Suppressor macrophage treated with lipopolysaccharide for 1 hour (primary cell): ENCODE results near the gene IGF1R.

ENCODE experiments used
- DNase-seq, 3 donors: peaks; one replicate each; pipeline ENCODE4 v3.0.0-alpha.2; 2020 to 2022

Gene IGF1R

DNA sequence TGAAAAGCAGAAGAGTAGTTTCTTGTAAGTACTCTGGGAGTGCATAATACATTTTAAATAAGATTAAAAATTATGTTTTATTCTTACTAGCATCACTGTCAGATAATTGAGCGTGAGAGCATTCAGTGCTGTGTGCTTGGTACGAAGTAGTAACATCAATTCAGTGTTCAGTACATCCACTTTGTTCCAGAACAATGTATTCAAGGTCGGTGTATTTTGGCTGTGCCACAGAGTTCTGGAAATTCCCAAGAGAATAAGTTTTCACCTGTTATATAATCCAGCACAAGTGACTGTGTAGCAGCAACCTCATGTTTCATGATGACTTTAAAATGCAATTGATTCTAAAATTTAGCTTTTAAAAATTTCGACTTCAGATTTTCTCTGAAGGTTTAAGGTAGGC, 130.6 kb downstream of the IGF1R start:
- no peak for DNase-seq

DNA sequence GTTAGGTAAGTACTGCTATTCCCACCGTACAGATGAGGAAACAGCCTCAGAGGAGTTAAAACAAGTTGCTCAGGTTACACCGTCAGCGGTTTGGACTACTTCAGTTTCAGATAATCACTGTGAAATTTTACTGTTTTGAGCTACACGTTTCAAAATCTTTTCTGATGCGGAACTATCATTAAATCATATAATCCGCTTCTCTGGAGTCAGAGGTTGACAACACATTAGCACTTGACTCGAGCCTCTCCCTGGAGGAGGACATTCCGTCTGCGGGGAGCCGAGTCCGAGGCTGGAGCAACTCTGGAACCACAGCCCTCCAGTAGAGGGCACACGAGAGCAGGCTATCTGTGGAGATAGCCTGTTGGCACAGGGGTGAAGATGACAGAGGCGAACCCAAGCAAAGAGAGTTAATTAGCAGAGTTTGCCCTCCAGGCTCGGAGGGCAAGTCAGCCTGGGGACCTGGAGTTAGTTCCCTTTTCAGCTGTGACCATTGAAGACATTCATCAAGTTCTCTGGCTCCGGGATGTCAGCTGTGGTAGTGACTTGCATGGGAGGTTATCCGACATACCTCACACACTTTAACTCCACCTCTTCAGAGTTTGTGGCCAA, 131.2 kb downstream of the IGF1R start:
- DNase-seq: peak; percentile 84 to 90 (median 88)

DNA sequence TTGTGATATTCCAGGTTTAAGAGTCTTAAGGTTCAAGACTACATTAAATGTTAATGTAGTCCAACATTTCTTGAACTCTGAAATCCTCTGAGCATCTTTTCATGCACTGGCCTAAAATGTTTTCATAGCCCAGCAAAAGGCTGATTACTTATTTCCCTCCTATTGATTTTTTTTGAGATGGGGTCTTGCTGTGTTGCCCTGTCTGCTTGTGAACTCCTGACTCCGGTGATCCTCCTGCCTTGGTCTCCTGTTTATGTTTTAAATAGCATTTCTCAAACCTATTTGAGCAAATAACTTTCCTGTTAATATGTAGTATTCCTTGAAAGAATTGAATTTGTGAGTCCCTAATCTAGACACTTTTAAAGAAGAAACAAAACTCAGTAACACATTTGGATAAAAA, 133.5 kb downstream of the IGF1R start:
- DNase-seq: no peak

DNA sequence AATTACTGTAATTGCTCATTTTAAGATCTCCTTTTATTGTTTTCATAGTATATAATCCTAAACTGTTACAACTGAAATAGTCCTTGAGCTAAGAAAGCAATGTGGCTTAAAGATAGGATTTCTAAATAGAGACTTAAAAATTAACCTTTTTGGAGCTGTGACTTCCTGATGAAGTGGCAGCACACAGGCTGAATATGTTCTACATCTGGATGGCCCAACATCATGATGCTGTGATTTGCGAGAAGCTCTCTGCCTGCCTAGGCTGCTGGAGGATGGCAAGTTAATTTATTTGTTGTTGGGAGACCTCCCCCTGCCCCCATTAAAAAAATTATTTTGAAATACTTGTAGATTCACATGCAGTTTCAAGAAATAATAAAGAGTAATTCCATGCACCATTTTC, 134.5 kb downstream of the IGF1R start:
- no peak for DNase-seq

DNA sequence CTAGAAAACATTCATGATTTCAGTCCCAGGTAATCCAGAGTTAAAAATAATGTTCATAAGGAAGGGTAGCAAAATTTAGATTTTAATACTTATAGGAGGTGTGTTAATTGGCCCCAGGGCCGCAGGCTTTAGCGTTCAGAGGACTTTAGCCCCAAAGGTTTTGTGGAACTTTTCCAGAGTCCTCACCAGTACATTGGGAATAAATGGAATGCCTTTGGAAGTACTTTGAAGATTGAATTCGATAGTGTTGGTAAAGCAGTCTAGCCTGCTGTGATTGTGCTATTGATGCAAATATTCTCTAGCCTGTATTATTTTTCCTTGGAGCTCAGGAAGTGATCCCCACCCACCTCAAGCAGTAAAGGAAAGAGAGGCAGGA, 137.1 kb downstream of the IGF1R start:
- DNase-seq: no peak

DNA sequence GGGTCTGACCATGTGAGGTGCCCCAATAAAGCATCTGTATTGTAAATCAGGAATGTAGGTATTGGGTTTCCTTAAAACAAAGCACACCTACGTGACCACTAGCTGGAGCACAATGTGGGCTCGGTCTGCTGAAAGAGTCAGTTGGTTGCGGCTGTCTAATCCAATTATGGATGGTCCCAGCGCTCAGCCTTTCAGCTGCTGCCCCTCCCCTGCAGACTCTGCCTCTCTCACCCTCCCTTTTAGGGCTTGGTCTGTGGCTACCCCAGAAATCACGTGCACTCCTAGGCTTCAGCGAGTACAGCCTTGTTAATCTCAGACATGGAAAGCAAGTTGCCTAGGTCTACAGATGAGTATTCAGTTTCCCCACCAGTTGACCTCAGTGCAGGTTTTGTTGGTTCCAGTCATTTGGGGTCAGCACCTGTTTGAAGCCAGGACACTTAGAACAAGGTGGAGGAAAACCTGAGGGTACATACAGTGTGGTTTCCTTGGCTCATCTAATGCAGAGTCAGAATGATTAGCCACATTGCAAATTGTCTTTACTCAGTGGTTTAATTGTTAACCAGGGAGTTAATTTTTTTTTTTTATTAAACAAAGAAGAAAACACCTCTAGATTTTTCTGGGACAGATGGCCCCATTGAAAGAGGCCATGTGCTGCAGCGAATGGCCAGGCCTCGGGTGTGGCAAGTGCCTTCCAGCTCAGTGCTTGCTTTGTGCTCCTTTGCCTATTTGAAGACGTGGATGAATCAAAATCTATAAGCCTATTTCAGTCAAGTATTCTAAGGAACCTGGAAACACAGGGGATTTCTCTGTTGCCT, 137.7 kb downstream of the IGF1R start:
- no peak for DNase-seq

DNA sequence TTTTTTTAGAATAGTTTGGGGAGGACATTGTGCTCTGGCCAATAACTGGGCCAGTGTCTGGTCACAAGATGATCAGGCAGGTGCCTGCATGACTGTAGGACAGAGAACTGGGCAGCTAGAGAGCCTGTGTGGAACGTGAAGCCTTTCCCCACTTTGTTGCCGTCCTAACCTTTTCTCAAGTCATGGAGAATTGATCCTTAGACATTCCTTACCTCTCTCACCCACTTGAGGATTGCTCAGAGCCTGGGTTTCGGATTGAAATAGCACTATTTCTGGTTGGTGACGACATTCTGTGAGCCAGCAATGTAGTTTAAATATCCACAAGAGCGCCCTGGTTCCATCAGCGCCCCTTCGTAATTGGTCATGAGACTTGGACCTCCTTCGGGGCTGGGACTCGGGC, 138.4 kb downstream of the IGF1R start:
- DNase-seq: peak; percentile 14 to 28 (median 23)

DNA sequence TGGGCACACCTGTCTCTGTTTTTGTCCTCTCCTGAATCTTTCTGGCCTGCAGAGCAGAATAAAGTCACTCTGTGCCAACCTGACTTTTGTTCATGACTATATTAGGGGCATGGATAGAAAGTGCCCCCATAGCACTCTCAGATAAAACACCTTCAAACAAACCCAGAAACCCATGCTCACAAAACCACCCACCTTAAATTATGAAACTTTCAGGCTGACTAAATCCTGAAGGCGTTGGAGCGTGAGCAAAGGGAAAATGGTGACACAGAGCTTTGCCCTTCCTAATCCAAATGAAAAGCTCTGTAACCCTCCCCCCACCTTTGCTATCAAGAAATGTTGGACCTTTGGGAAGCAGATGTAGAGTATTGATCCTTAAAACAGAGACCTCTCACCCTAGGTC, 138.9 kb downstream of the IGF1R start:
- DNase-seq: peak; percentile 57 to 71 (median 65)

DNA sequence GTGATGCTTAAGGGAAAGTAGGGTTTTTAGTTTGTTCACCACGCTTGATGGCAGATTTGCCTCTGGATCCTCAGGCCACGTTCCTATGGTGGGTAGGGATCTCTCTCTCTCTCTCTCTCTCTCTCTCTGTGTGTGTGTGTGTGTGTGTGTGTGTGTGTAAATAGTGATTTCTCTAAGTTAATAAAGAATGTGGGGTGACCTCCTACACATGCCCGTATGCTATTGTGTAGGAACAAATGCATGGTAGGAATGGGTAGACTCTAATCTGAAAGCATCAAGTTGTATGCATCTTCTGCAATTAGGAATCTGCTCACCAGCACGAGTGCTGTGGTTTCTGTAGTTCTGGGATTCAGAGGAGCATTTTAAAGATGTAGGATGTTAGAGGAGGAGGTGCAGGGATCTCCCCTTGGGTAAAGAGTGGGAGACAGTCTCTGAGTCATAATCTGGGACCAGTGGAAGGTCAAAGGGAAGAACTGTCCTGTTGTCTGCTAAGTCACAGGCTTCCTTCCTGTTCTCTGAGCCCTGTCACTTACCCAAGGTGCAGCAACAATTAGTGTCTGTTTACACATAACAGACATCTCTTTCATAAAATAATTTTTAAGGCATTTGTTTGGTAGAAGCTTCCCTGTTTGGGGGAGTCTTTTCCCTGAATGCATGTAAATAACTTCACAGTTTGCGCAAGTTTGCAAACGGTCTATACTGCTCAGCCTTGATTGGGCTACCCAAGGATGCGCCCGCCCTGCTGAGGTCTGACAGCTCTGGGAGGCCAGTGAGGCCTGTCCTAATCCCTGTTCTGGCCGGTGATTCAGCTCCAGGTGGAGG, 139.8 kb downstream of the IGF1R start:
- peak; percentile 83 to 91 (median 87) for DNase-seq

DNA sequence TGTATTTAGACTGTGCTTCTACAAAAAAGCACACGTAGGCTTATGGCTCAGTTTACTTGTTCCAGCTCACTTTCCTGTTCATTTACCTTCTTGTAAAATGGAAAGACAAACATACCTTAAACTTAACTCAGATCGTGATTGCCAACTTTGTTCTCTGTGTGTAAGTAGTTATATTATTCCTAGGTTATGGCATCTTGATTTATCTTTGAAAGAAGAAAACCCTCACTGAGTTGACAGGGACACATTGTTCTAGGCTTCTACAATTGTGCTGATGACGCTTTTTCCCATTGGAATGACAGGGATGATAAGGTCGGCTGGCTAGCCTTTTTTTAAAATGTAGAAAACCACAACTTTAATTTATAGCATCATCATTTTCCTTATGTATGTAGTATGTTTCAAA, 140.7 kb downstream of the IGF1R start:
- DNase-seq: no peak

DNA sequence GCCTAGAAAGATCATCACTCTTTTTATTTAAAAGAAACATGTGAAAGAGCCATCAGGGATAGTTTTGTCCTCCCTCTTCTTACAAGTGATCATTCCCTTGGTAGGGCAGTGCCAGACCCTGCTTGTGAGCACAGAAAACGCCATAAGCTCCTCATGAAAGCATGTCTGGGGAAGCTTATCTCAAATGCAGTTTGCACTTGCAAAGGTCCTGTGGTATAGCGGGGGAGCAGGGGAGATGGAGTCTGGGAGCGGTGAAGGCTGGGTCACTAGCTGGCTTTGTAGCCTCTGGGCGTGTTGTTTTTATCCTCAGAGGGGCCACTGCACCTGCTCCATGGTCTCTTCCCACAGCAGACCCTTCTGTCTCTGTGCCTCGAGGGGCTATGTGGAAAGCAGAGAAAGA, 141.9 kb downstream of the IGF1R start:
- DNase-seq: no peak

DNA sequence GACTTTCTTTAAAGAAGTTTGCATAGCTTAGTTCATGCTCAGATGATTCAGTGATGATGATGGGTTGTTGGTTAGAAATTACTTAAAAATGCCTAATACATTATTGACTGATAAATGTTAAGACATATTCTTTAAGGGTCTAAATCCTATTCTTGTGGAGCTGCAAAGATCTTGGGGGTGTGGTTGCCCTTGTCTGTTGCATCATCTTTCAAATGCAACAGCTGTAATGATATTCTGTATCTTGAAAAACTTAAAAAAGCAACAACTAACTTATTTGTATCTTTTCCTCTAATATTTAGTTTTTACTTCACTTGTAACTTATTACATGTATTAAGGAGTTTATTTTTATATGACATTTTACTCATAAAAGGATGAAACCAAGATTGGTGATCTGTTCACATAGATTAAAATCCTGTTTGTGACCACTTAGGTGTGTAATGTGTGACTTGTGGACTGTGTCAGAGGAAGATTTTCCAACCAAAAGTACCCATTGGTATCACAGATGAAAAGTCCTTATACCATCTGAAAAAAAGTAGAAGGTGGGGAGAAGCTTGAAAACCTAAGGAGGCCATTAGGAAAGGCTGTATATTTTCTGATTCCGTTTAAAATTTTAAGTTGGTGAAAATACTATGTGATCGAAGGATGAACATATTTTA, 142.8 kb downstream of the IGF1R start:
- DNase-seq: no peak

DNA sequence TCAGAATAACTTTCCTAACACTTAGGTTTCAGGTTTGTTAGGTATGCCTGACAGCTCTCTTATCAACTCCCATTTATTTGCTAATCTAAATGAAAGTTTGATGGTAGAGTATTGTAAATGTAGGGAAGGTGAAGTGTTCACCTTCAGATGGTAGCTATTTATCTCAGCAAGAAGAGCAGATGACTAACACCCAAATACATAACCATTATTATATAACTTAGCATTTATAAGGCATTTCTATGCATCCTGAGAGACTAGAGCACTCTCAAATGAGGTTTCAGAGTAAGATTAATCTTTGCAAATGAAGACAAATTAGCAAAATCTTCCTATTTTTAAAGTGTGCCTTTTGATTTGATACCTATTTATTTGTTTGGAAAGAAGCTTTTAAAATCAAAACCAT, 143.8 kb downstream of the IGF1R start:
- no peak for DNase-seq

DNA sequence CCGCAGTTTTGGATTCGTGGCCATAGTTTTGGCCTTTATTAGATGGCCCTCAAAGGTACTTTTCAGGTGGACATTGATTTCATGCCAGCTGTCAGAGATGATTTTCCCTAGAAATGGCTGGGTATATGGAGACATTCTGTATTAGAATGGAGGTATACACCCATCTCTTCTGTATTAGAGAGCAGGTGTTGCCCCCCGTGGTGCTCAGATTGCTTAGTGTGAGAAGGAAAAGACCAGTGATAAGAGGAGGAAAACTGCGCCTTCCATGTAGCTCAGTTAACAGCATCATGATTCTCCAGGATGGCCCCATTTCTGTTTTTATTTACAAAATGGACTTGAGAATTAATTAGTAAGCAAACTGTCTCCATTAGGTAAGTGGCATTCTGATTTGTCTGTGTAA, 145.9 kb downstream of the IGF1R start:
- DNase-seq: no peak

DNA sequence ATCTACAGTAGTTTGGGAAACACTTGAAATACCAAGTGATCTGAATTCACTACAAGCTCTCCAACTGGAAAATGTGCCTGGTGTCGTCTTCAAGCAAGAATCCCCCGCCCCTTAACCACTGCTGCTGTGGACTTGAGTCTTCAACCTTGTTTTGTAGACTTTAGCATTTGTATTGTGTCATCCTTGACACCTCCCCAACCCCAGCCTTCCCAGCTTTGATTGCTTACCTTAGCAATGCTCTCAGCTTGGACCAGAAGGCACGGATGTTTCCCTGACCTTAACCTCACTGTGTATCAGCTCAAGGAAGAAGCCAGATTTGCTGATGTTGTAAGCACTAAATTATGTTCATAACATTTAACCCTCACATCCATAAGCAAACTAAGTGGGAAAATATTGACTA, 146.4 kb downstream of the IGF1R start:
- no peak for DNase-seq

DNA sequence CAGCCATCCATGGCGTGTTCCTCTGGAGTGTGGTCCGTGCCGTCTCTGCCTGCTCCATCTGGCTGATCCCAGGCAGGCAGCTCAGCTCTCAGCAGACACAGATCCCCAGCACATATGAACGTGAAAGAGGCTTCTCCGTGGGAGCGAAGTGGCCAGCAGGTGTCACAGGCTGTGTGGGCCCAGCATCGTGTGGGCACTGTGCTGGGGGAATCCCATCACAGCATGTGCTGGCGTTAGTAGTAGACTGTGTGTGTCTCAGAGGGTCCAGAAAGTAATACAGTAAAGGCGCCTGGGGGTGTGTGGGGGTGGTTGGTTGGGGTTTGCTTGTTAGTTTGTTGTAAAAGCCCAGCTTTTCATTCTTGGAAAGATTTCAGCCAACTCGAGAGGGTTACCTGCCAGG, 147.6 kb downstream of the IGF1R start:
- DNase-seq: no peak

DNA sequence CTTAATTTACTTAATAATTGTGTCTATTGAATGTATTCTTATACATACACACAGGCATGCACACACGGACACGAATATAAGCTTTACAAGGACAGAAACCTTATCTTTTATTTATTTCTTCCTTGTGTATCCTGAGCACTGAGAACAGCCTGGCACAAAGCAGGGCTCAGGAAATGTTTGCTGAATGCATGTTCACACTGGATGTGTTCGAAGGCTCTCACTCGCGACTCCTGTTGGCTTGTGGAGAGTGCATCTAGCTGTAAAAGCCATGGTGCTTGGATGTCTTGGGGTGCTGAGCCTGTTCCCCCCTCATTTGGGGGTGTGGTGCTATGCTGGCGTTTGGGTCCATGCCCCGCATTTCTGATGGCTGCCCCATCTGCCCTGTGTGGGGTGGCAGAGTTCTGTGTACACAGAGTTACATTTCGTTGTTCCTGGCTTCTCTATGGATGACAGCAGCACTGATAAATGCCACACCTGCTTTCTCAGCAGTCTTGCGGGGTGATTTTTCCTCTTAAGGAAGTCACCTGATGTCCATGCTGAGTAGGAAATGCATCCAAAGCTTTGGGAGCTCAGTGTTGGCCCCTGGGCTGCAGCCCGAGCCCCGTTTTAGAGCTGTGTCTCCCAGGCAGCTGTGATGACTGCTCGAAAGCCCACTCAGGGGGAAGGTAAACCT, 148.5 kb downstream of the IGF1R start:
- no peak for DNase-seq

DNA sequence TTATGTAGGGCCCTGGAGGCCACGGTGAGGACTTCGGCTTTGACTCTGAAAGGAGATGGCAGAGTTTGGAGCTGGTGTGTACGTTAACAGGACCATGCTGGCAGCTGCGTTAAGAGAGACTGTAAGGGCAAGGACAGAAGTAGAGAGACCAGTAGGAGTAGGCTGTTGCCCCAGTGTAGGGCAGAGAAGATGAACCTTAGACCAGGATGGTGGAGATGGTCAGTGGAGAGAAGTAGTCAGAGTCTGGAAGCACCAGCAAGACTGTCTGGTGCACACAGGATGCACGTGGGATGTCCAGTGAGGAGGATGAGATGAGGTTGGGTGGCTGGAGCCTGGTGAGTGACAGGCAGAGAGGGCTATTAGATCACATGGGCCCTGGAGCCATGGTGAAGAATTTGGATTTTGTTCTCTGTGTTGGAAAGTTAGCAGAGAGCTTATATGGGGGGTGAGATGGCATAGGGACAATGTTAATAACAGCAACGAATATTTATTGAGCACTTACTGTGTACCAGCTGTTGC, 150.1 kb downstream of the IGF1R start:
- no peak for DNase-seq

DNA sequence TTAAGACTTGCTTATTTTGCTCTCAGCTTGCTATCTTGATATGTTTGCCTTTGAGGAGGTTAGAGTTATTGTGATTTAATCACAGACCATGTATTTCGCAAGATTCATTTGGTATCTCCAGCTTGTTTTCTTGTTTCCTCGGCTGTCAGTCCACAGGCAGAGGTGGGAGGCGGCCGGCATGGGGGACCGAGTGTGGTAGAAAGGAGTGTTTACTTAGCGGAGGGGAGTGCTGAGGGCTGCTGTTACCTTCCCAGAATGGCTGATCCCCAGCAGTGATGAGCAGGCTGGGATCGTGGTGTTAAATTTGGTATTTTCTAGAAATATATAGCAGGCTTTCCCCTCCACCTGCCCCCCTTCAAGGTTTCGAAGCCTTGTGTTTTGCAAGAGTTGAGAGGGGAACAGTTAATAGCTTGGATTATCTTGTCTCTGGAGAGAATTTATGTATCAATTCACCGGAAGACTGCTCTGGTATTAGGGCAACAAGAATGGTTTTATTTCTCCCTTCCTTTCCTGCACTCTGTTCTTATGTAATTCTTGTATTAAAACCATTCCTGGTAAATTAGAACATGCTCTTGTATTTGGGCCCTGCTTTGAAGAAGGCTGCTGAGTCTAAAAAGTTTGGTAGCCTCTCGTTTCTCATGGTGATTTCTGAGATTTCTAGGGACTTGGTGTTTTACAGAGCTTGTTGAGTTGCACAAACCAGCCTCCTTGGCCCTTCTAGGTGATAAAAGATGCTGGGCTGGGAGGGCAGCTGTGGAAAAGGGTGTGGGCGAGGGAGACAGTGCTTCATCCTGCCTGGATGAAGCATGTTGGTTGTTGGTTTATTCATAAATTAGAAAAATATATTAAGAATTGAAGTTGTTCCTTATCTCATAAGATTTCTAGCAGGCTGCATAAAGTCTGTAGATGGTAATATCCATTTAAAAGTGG, 151.4 kb downstream of the IGF1R start:
- DNase-seq: peak in 1 of 3 donors; percentile 18

DNA sequence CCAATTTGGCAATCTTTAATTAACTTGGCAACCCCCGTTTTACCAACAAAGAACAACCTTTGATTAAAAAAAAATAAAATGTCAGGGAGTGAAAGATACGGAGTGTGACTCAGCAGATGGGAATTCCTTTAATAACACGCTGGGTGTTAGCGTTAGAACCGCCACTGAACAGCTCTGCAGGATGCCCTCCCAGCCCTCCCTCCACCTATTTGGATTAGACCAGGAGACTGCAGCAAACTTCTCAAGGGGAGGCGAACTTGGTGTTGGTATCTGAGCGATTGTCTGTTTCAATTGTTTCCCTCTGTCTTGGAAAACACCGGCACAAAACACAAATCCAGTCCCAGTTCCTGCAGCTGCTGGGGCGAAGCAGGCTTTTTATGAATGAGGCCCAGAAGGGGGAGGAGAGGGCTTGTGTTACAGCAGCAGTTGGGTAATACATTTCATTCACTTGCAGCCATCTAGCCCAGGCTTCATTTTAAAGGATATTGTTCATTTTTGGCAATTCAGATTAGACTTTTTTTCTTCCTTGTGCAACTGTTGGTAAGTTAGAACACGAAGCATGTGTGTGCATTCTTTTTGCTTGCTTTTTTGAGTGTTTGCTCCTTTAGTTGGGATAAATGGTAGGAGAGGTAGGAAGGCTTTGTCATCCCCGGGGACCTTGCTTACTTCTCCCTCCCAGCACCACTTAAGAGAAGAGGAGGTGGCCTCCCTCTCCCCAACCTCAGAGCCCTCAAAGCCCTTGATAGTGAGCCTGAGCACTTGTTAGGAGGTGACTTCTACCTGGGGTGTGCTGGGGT, 152.3 kb downstream of the IGF1R start:
- DNase-seq: peak; percentile 31 to 51 (median 50)

DNA sequence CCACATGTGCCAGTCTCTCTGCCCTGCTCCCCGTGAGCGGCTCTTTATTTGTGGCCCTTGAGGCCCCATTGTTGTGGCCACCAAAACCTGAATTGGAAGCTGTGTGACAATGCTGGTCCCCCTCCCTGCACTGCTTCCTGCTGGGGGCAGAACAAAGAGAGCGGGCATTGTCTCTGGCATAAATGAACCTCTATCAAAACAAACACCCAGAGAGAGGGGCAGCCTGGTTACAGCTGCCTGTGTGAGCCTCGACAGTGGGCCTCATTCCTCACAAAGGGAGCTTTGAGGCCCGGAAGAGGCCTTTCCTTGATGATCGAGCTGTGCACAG, 152.9 kb downstream of the IGF1R start:
- DNase-seq: no peak
